Spleen (tissue), 7 donors: ENCODE measurements around the gene TYK2.

Source experiments
- POLR2A ChIP-seq, 3 donors: fragments of 450-650 bp; IDR thresholded peaks; one replicate each; pipeline ENCODE4 v1.5.1; 2017; ENCODE audit warnings: antibody characterized with exemption in 3 of 3, mild to moderate bottlenecking in 1 of 3
- TF ChIP-seq, protein P1 (sequence below), 11 experiments: fragments of 200-600 bp in 7 of 11; fragments of 450-650 bp in 4 of 11; sonication (generic) in 4 of 11; IDR thresholded peaks in 8 of 11; conservative IDR thresholded peaks in 3 of 11; 1 replicate in 7 of 11; 2 replicates in 4 of 11; pipeline versions ENCODE4 v1.4.0 to v1.8.0; 2016 to 2021; ENCODE audit warnings: antibody characterized with exemption in 11 of 11, inconsistent platforms in 4 of 11, mild to moderate bottlenecking in 1 of 11
- donor health status: DM: no; HTN: no; CAD: no; lungs with moderate emphysema.
- donor health status: DM: no; HTN: no; CAD: no.
- donor health status: DM: no; HTN: no; CAD: no.

DNA sequence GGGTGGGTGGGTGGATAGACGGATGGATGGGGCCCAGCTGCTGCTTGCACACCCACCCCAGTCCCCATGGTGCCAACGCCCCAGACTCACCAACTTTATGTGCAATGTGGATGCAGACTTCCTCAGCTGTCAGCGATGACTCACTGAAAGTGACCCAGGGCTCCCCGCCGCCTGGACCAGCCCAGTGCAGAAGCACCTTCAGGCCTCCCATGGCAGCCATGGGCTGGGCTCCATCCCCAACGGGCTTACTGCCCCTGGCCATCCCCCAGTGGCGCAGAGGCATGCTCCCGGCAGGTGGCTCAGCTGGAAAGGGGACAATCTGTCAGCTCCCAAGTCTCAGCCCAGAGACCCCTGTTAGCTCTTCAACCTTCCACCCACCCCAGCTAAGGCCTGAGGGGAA, 2.2 kb downstream of the TYK2 start:
- TF ChIP-seq, protein P1, sequence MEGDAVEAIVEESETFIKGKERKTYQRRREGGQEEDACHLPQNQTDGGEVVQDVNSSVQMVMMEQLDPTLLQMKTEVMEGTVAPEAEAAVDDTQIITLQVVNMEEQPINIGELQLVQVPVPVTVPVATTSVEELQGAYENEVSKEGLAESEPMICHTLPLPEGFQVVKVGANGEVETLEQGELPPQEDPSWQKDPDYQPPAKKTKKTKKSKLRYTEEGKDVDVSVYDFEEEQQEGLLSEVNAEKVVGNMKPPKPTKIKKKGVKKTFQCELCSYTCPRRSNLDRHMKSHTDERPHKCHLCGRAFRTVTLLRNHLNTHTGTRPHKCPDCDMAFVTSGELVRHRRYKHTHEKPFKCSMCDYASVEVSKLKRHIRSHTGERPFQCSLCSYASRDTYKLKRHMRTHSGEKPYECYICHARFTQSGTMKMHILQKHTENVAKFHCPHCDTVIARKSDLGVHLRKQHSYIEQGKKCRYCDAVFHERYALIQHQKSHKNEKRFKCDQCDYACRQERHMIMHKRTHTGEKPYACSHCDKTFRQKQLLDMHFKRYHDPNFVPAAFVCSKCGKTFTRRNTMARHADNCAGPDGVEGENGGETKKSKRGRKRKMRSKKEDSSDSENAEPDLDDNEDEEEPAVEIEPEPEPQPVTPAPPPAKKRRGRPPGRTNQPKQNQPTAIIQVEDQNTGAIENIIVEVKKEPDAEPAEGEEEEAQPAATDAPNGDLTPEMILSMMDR (IDR thresholded peaks at IDR 0.05 in 8 of 11, conservative IDR thresholded peaks at IDR 0.05 in 3 of 11), result no peak
- no peak for TF ChIP-seq POLR2A (IDR thresholded peaks at IDR 0.05)
